Measurements from ENCODE around the gene FOSB. TPM values are rescaled to one million over a fixed set of nuclear protein-coding genes. Genes with fewer than 3 reads are reported as not detected.

The FOSB gene
- total and polyA plus RNA-seq, 2 experiments from 2014 or later = 0.55 to 1.9 TPM

DNA sequence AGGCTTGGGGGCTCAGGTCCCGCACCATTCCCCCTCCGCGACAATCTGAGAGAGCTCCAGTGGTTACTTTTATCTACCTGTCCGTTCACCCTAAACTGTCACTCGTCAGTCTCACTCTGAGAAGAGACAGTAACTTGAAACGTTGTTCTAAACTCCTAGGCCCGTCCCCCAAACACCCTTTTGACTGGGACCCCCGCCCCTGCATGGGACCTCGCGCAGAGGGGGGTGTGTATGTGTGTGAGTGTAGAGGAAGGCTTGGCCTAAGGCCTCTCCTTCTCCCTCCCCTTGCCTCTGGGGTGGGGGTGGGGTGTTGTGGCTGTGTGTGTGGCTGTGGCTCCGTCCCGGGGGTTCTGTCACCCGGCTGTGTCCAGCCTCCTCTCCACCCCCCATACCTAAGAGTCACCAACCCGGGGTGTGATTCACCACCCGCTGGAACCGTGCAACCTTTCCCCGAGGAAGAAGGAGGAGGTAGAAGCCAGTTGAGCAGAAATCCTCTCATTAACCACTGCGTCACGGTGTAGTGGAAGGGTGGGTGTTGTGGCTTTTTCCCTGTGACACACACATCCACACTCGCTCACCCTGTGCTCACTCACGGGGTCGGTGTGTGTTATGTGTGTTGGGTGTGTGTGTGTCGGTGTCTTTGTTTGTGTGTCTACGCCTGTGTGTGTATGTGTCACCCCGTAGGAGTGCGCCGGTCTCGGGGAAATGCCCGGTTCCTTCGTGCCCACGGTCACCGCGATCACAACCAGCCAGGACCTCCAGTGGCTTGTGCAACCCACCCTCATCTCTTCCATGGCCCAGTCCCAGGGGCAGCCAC lies 2.4 kb downstream of the FOSB start:
- peaks cover 62% of the 10 kb centered on the region for H3K27me3 ChIP-seq (ENCODE audit: insufficient read depth)
- no peaks in the 10 kb centered on the region for H3K36me3 ChIP-seq (ENCODE audit: insufficient read depth)
- DNase-seq (ENCODE audit: low spot score) (no peak), ATAC-seq (no peak)
- H3K4me2 ChIP-seq = peak overlapping the region; percentile 96
- H3K9me2 ChIP-seq (ENCODE audit: insufficient read depth) = no peaks in the 10 kb centered on the region
- H3K27ac Mint-ChIP-seq = peak overlapping the region; percentile 98
- H4K20me1 ChIP-seq (replicated peaks; ENCODE audit: insufficient read depth) = no peaks in the 10 kb centered on the region
- peak overlapping the region; percentile 38; the same call in 1 of the 2 replicates for H2AFZ ChIP-seq
- peaks cover 25% of the 10 kb centered on the region; the same call in 1 of the 2 replicates for H3K4me1 ChIP-seq (ENCODE audit: insufficient read depth)
- no peaks in the 10 kb centered on the region for H3K79me2 ChIP-seq (replicated peaks; ENCODE audit: insufficient read depth)
- no peaks in the 10 kb centered on the region; the same call in 2 of the 3 replicates for H3K36me3 Mint-ChIP-seq (ENCODE audit: low read depth)
- peaks cover 45% of the 10 kb centered on the region for H3K27me3 Mint-ChIP-seq (ENCODE audit: insufficient read depth, low read depth, poor library complexity)
- TF ChIP-seq JUNB (IDR thresholded peaks at IDR 0.05; ENCODE audit: unreplicated experiment) (no peak), ZNF331 (CRISPR knock-in tag; IDR thresholded peaks at IDR 0.05; ENCODE audit: low read depth) (no peak), POLR2AphosphoS5 (IDR thresholded peaks at IDR 0.05; ENCODE audit: low read depth) (no peak), ZNF114 (CRISPR knock-in tag; IDR thresholded peaks at IDR 0.05) (no peak), EZH2phosphoT487 (IDR thresholded peaks at IDR 0.05; ENCODE audit: unreplicated experiment) (no peak), STAT1 (IDR thresholded peaks at IDR 0.05; ENCODE audit: unreplicated experiment) (no peak)
- TF ChIP-seq, protein P1, sequence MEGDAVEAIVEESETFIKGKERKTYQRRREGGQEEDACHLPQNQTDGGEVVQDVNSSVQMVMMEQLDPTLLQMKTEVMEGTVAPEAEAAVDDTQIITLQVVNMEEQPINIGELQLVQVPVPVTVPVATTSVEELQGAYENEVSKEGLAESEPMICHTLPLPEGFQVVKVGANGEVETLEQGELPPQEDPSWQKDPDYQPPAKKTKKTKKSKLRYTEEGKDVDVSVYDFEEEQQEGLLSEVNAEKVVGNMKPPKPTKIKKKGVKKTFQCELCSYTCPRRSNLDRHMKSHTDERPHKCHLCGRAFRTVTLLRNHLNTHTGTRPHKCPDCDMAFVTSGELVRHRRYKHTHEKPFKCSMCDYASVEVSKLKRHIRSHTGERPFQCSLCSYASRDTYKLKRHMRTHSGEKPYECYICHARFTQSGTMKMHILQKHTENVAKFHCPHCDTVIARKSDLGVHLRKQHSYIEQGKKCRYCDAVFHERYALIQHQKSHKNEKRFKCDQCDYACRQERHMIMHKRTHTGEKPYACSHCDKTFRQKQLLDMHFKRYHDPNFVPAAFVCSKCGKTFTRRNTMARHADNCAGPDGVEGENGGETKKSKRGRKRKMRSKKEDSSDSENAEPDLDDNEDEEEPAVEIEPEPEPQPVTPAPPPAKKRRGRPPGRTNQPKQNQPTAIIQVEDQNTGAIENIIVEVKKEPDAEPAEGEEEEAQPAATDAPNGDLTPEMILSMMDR (conservative IDR thresholded peaks at IDR 0.05; ENCODE audit: low read depth in 2 of 2) = no peak
- TF ChIP-seq, protein P2, sequence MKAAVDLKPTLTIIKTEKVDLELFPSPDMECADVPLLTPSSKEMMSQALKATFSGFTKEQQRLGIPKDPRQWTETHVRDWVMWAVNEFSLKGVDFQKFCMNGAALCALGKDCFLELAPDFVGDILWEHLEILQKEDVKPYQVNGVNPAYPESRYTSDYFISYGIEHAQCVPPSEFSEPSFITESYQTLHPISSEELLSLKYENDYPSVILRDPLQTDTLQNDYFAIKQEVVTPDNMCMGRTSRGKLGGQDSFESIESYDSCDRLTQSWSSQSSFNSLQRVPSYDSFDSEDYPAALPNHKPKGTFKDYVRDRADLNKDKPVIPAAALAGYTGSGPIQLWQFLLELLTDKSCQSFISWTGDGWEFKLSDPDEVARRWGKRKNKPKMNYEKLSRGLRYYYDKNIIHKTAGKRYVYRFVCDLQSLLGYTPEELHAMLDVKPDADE (IDR thresholded peaks at IDR 0.05) = no peak
- TF ChIP-seq, protein P3, sequence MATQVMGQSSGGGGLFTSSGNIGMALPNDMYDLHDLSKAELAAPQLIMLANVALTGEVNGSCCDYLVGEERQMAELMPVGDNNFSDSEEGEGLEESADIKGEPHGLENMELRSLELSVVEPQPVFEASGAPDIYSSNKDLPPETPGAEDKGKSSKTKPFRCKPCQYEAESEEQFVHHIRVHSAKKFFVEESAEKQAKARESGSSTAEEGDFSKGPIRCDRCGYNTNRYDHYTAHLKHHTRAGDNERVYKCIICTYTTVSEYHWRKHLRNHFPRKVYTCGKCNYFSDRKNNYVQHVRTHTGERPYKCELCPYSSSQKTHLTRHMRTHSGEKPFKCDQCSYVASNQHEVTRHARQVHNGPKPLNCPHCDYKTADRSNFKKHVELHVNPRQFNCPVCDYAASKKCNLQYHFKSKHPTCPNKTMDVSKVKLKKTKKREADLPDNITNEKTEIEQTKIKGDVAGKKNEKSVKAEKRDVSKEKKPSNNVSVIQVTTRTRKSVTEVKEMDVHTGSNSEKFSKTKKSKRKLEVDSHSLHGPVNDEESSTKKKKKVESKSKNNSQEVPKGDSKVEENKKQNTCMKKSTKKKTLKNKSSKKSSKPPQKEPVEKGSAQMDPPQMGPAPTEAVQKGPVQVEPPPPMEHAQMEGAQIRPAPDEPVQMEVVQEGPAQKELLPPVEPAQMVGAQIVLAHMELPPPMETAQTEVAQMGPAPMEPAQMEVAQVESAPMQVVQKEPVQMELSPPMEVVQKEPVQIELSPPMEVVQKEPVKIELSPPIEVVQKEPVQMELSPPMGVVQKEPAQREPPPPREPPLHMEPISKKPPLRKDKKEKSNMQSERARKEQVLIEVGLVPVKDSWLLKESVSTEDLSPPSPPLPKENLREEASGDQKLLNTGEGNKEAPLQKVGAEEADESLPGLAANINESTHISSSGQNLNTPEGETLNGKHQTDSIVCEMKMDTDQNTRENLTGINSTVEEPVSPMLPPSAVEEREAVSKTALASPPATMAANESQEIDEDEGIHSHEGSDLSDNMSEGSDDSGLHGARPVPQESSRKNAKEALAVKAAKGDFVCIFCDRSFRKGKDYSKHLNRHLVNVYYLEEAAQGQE (IDR thresholded peaks at IDR 0.05; ENCODE audit: unreplicated experiment) = no peak
- no peaks in the 10 kb centered on the region for H3K9me3 Mint-ChIP-seq
- H3K4me3 Mint-ChIP-seq = peak overlapping the region; percentile 87
- no peak overlapping the region for H3K27ac ChIP-seq (ENCODE audit: low read depth)
- H3K4me3 ChIP-seq = peak overlapping the region; percentile 95
- peaks cover 34% of the 10 kb centered on the region for H3K4me1 Mint-ChIP-seq
- H3F3A ChIP-seq (replicated peaks; ENCODE audit: low read depth) = peaks cover 17% of the 10 kb centered on the region

Measured in GM23338 (cell line).